Measurements from ENCODE around the gene CERS4. TPM values are rescaled to one million over a fixed set of nuclear protein-coding genes. Genes with fewer than 3 reads are reported as not detected.
"Not testable (repeated sequence)": the region's sequence is repeated elsewhere in the genome, so short reads cannot be mapped to it uniquely, and the experiment has no call there.

The CERS4 gene
- total RNA-seq, 1 experiment from 2014 or later = 4.8 TPM

DNA sequence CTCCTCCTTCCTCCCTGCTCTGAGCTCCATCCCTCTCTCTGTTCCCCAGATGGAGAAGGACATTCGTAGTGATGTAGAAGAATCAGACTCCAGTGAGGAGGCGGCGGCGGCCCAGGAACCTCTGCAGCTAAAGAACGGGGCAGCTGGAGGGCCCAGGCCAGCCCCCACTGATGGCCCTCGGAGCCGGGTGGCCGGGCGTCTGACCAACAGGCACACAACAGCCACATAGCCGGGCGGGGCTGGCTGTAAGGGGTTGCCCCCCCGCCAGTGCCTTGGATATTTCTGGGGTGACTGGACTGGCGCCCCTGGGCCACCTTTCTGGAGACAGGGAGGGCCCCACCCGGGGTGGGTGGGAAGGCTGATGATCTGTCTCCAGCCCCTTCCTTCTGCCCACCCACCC, 52.7 kb downstream of the CERS4 start:
- H3K27me3 ChIP-seq (replicated peaks; ENCODE audit: insufficient read depth, low read depth, low read length, poor library complexity) = no peaks in the 10 kb centered on the region
- H3K4me3 ChIP-seq (ENCODE audit: low read depth, low read length, poor library complexity, severe bottlenecking) = no peak overlapping the region
- H3K9me3 ChIP-seq (ENCODE audit: low read depth, low read length, poor library complexity, severe bottlenecking) = no peaks in the 10 kb centered on the region
- ChIA-PET POLR2A (ENCODE audit: low non-redundant PET) (no interaction called here), CTCF (no interaction called here)
- no peak for DNase-seq (ENCODE audit: low spot score)
- H3K4me1 ChIP-seq (ENCODE audit: insufficient read depth, low read length, poor library complexity, severe bottlenecking) = no peaks in the 10 kb centered on the region
- no TSS peak for BruUV-seq (replicated peaks)
- H3K27ac ChIP-seq (ENCODE audit: low read depth, low read length, poor library complexity, severe bottlenecking) = no peak overlapping the region
- intact Hi-C loops (cut with micrococcal nuclease; ENCODE audit: unreplicated experiment) = no loop called here
- no peak for TF ChIP-seq CTCF (conservative IDR thresholded peaks at IDR 0.05; ENCODE audit: low read depth, low read length)
- no peak for TF ChIP-seq EZH2 (IDR thresholded peaks at IDR 0.05; ENCODE audit: borderline replicate concordance, low read depth, low read length, poor library complexity, severe bottlenecking)
- no peaks in the 10 kb centered on the region for H3K36me3 ChIP-seq (ENCODE audit: insufficient read depth, low read length, poor library complexity, severe bottlenecking)

DNA sequence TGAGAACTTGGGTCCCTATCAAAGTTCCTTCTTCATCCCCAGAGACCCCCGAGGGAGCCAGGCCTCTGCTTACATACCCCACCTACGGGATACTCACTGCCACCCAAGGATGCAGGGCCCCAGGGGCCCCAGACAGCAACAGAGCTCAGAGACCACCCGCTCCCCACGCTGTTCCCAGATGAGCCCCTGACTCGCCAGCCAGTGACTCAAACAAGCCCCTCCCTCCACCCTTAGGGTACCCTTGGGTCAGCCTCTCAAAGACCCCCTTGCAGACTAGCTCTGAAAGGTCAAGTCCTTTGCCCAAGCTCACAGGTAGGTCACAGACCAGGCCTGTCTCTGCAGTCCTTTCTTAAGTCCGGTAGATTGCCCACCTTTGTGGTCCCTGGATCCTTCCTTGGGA, 53.3 kb downstream of the CERS4 start:
- Histone ChIP-seq H3K4me3 (ENCODE audit: low read depth, low read length, poor library complexity, severe bottlenecking) (no peak overlapping the region), H3K4me1 (ENCODE audit: insufficient read depth, low read length, poor library complexity, severe bottlenecking) (no peaks in the 10 kb centered on the region), H3K27ac (ENCODE audit: low read depth, low read length, poor library complexity, severe bottlenecking) (no peak overlapping the region), H3K9me3 (ENCODE audit: low read depth, low read length, poor library complexity, severe bottlenecking) (no peaks in the 10 kb centered on the region), H3K36me3 (ENCODE audit: insufficient read depth, low read length, poor library complexity, severe bottlenecking) (no peaks in the 10 kb centered on the region), H3K27me3 (replicated peaks; ENCODE audit: insufficient read depth, low read depth, low read length, poor library complexity) (no peaks in the 10 kb centered on the region)
- TF ChIP-seq CTCF (conservative IDR thresholded peaks at IDR 0.05; ENCODE audit: low read depth, low read length) (no peak), EZH2 (IDR thresholded peaks at IDR 0.05; ENCODE audit: borderline replicate concordance, low read depth, low read length, poor library complexity, severe bottlenecking) (no peak)
- CTCF ChIA-PET = no interaction called here
- DNase-seq (ENCODE audit: low spot score) = no peak
- BruUV-seq (replicated peaks) = no TSS peak
- POLR2A ChIA-PET (ENCODE audit: low non-redundant PET) = no interaction called here
- intact Hi-C loops (cut with micrococcal nuclease; ENCODE audit: unreplicated experiment) = no loop called here

- H3K4me1 ChIP-seq (ENCODE audit: insufficient read depth, low read length, poor library complexity, severe bottlenecking); H3K36me3 ChIP-seq (ENCODE audit: insufficient read depth, low read length, poor library complexity, severe bottlenecking); BruUV-seq (replicated peaks); CTCF ChIA-PET; H3K4me3 ChIP-seq (ENCODE audit: low read depth, low read length, poor library complexity, severe bottlenecking); H3K27ac ChIP-seq (ENCODE audit: low read depth, low read length, poor library complexity, severe bottlenecking); H3K27me3 ChIP-seq (replicated peaks; ENCODE audit: insufficient read depth, low read depth, low read length, poor library complexity); DNase-seq (ENCODE audit: low spot score); intact Hi-C loops (cut with micrococcal nuclease; ENCODE audit: unreplicated experiment); H3K9me3 ChIP-seq (ENCODE audit: low read depth, low read length, poor library complexity, severe bottlenecking); POLR2A ChIA-PET (ENCODE audit: low non-redundant PET): not testable (repeated sequence)
Observed at GRCh38 chr19:8264248-8264647, 55.1 kb downstream of the CERS4 start.

- TF ChIP-seq CTCF (conservative IDR thresholded peaks at IDR 0.05; ENCODE audit: low read depth, low read length) (no peak), EZH2 (IDR thresholded peaks at IDR 0.05; ENCODE audit: borderline replicate concordance, low read depth, low read length, poor library complexity, severe bottlenecking) (no peak)
- intact Hi-C loops (cut with micrococcal nuclease; ENCODE audit: unreplicated experiment) = no loop called here
- Histone ChIP-seq H3K4me3 (ENCODE audit: low read depth, low read length, poor library complexity, severe bottlenecking) (no peak overlapping the region), H3K27ac (ENCODE audit: low read depth, low read length, poor library complexity, severe bottlenecking) (no peak overlapping the region), H3K4me1 (ENCODE audit: insufficient read depth, low read length, poor library complexity, severe bottlenecking) (no peaks in the 10 kb centered on the region), H3K9me3 (ENCODE audit: low read depth, low read length, poor library complexity, severe bottlenecking) (no peaks in the 10 kb centered on the region), H3K36me3 (ENCODE audit: insufficient read depth, low read length, poor library complexity, severe bottlenecking) (no peaks in the 10 kb centered on the region), H3K27me3 (replicated peaks; ENCODE audit: insufficient read depth, low read depth, low read length, poor library complexity) (no peaks in the 10 kb centered on the region)
- ChIA-PET POLR2A (ENCODE audit: low non-redundant PET) (no interaction called here), CTCF (no interaction called here)
- BruUV-seq (replicated peaks) = no TSS peak
- DNase-seq (ENCODE audit: low spot score) = no peak
Observed at GRCh38 chr19:8265872-8266271, 56.7 kb downstream of the CERS4 start.

Measured in A673 (cell line).